Testis (tissue), 2 donors: ENCODE results near the gene KDM2A.

ENCODE experiments used
- CTCF ChIP-seq, 3 experiments: fragments of 450-650 bp in 2 of 3; fragments of 200-600 bp in 1 of 3; sonication (generic) in 1 of 3; IDR thresholded peaks; one replicate each; pipeline ENCODE4 v1.5.1; 2016 to 2019; ENCODE audit warnings: antibody characterized with exemption in 3 of 3, mild to moderate bottlenecking in 2 of 3, moderate library complexity in 1 of 3
- POLR2A ChIP-seq: fragments of 450-650 bp; IDR thresholded peaks from one replicate; pipeline ENCODE4 v1.6.1; 2017; ENCODE audit warnings: antibody characterized with exemption, mild to moderate bottlenecking, moderate library complexity

- no peak for TF ChIP-seq CTCF (IDR thresholded peaks at IDR 0.05)
- TF ChIP-seq POLR2A: no peak
Measured at GRCh38 chr11:67082071-67082791, 36.8 kb upstream of the KDM2A start.
